GM18508 (cell line): ENCODE measurements around the gene KLHL30.

ENCODE experiments used
- ATAC-seq: cut with Tn5 transposase; IDR thresholded peaks from one replicate; pipeline ENCODE4 v1.9.1; 2021; ENCODE audit warnings: moderate number of reproducible peaks; ENCODE audit not compliant: insufficient read depth, unreplicated experiment

The KLHL30 gene

GRCh38 chr2:238117199-238118154 is 21.0 kb upstream of the KLHL30 start:
- ATAC-seq = no peak

- no peak for ATAC-seq
Observed at GRCh38 chr2:238119756-238120462, 18.6 kb upstream of the KLHL30 start.

- ATAC-seq = no peak
Observed at GRCh38 chr2:238120463-238121298, 17.8 kb upstream of the KLHL30 start.

GRCh38 chr2:238121511-238122286 is 16.8 kb upstream of the KLHL30 start:
- ATAC-seq = no peak

GRCh38 chr2:238122287-238123217 is 15.9 kb upstream of the KLHL30 start:
- no peak for ATAC-seq

GRCh38 chr2:238123218-238123971 is 15.1 kb upstream of the KLHL30 start:
- no peak for ATAC-seq

- ATAC-seq = no peak
Observed at GRCh38 chr2:238123991-238124470, 14.4 kb upstream of the KLHL30 start.

GRCh38 chr2:238124488-238125126 is 13.9 kb upstream of the KLHL30 start:
- ATAC-seq = no peak

- no peak for ATAC-seq
Observed at GRCh38 chr2:238125127-238125885, 13.2 kb upstream of the KLHL30 start.

GRCh38 chr2:238126338-238126737 is 12.1 kb upstream of the KLHL30 start:
- ATAC-seq = no peak

- ATAC-seq = no peak
Observed at GRCh38 chr2:238126775-238127164, 11.7 kb upstream of the KLHL30 start.

- ATAC-seq = no peak
Observed at GRCh38 chr2:238127165-238128060, 11.1 kb upstream of the KLHL30 start.

- ATAC-seq = no peak
Observed at GRCh38 chr2:238128061-238128440, 10.4 kb upstream of the KLHL30 start.

- ATAC-seq = no peak
Observed at GRCh38 chr2:238128534-238129001, 9.9 kb upstream of the KLHL30 start.

GRCh38 chr2:238129166-238130010 is 9.1 kb upstream of the KLHL30 start:
- ATAC-seq = no peak
